Kasumi-1 (cell line): ENCODE results near the gene ATR.
"Not testable (repeated sequence)": the region's sequence is repeated elsewhere in the genome, so short reads cannot be mapped to it uniquely, and the experiment has no call there.

ENCODE experiments used
- DNase-seq, 2 experiments: peaks; one replicate each; lab custom pipeline; 2025; lab: John Stamatoyannopoulos, UW

Gene ATR

GRCh38 chr3:142595141-142595540 is 16.6 kb upstream of the ATR start:
- DNase-seq: no peak

GRCh38 chr3:142592268-142592667 is 13.7 kb upstream of the ATR start:
- not testable (repeated sequence) for DNase-seq

- no peak for DNase-seq
Measured at GRCh38 chr3:142588703-142589102, 10.2 kb upstream of the ATR start.

- DNase-seq: peak; percentile 79 to 80
Measured at GRCh38 chr3:142586803-142587406, 8.4 kb upstream of the ATR start.

GRCh38 chr3:142581070-142581469 is 2.5 kb upstream of the ATR start:
- not testable (repeated sequence) for DNase-seq

- no peak for DNase-seq
Measured at GRCh38 chr3:142580061-142580423, 1.5 kb upstream of the ATR start.

- no peak for DNase-seq
Measured at GRCh38 chr3:142577696-142578328, 721 bp downstream of the ATR start.

GRCh38 chr3:142576792-142577191 is 1.7 kb downstream of the ATR start:
- no peak for DNase-seq

GRCh38 chr3:142574665-142575064 is 3.9 kb downstream of the ATR start:
- no peak for DNase-seq

GRCh38 chr3:142574223-142574622 is 4.3 kb downstream of the ATR start:
- DNase-seq: not testable (repeated sequence)

- DNase-seq: not testable (repeated sequence)
Measured at GRCh38 chr3:142569422-142569821, 9.1 kb downstream of the ATR start.

GRCh38 chr3:142568393-142569017 is 10.0 kb downstream of the ATR start:
- DNase-seq: no peak

- DNase-seq: no peak
Measured at GRCh38 chr3:142566096-142566495, 12.4 kb downstream of the ATR start.

- DNase-seq: no peak
Measured at GRCh38 chr3:142563496-142563997, 15.0 kb downstream of the ATR start.

- DNase-seq: no peak
Measured at GRCh38 chr3:142560118-142560517, 18.4 kb downstream of the ATR start.

- DNase-seq: no peak
Measured at GRCh38 chr3:142553741-142554140, 24.8 kb downstream of the ATR start.

GRCh38 chr3:142552579-142552978 is 26.0 kb downstream of the ATR start:
- not testable (repeated sequence) for DNase-seq

GRCh38 chr3:142549986-142550385 is 28.5 kb downstream of the ATR start:
- DNase-seq: no peak

- no peak for DNase-seq
Measured at GRCh38 chr3:142543307-142543706, 35.2 kb downstream of the ATR start.

GRCh38 chr3:142542054-142542453 is 36.5 kb downstream of the ATR start:
- DNase-seq: no peak

- no peak for DNase-seq
Measured at GRCh38 chr3:142536519-142536918, 42.0 kb downstream of the ATR start.

- DNase-seq: no peak
Measured at GRCh38 chr3:142534543-142534942, 44.0 kb downstream of the ATR start.

GRCh38 chr3:142530296-142530695 is 48.2 kb downstream of the ATR start:
- DNase-seq: peak in 1 of 2 experiments; percentile 9
